HPDE6-E6E7 (cell line): ENCODE results near the gene USP10.

Experiments used
- DNase-seq: peaks from one replicate; pipeline ENCODE4 v3.0.0; 2011; ENCODE audit warnings: missing footprints; ENCODE audit errors: extremely low spot score

USP10 gene

DNA sequence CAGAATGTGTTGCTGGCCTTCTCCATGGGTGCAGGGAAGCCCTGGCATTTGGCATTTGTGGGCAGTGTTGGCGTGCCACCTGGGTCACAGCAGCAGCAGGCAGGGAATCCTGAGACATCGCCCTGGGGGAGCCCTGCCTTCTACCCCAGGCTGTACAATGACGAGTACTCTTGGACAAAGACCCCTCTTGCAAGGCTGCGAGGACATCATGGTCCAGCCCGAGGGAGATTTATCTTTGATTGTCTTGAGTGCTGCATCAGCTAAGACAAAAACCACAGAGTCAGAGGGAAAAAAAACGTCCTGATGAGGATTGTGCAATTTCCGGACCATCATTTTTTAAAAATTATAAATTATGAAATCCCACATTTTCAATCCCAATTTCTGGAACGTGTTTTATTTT lies 123.7 kb downstream of the USP10 start:
- DNase-seq = no peak

DNA sequence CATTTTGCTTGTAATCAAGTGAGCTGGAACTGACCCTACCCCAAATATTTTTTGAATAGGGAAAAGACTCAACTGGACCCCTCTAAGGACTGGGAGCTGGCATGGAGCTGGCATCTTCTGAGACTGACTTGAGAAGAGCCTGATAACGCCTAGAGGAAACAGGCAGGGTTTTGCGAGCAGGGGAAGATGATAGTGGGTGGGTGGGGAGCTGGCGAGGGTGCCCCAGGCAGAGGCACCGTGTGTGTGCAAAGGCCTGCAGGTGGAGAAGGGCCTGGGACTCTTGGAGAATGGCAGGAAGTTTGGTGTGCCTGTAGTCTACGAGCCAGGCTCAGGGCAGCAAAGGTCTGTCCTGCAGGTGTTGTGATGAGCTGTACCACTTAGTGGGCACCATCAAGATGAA lies 124.1 kb downstream of the USP10 start:
- no peak for DNase-seq

GRCh38 chr16:84825896-84826557 lies 126.2 kb downstream of the USP10 start:
- DNase-seq = no peak

- no peak for DNase-seq
Measured at GRCh38 chr16:84826558-84826941, 126.8 kb downstream of the USP10 start.

DNA sequence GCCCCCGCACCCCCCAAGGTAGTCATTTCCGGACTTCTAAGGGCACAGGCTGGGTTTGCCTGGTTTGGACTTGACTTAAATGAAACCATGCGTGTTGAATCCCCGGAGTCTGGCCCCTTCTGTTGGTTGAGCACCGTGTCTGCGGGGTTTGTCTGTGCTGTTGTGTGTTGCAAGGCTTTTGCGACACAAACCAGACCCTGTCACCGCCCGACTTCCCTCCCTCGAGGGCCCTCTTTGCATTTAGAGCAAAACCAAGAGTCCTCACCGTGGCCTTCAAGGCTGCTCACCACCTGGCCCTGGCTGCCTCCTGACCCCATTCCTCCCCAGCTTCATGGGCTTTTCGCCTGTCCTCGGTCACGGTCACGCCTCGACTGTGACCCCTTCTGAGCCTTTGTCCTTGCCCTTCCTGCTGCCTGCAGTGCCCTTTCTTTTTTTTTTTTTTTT lies 127.4 kb downstream of the USP10 start:
- DNase-seq = no peak

DNA sequence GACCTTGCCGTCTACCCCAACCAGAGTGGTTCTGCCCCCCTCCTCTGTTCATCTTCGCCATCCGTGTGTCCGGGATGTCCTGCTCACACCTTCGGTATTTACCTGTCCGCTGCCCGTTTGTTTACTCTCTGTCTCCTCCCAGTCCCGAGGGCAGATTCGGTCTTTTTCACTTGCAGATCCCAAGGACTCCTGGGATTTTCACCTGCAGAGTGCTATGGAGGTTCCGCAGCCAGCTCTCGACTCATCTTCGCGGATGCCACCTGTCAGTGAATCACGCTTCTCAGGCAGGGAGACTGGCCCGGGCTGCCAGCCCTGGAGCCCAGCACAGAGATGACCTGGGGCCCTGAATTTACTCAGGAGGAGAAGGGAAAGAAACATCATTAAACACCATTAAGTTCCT lies 128.1 kb downstream of the USP10 start:
- no peak for DNase-seq

GRCh38 chr16:84828322-84828721 lies 128.5 kb downstream of the USP10 start:
- no peak for DNase-seq
